Measurements from ENCODE around the gene COL5A1. TPM values are rescaled to one million over a fixed set of nuclear protein-coding genes. Genes with fewer than 3 reads are reported as not detected.

Gene COL5A1
- total RNA-seq, 1 experiment from 2014 or later = 10.6 TPM

GRCh38 chr9:134636149-134636507, 5.5 kb upstream of the COL5A1 start:
- Histone ChIP-seq H2AFZ (ENCODE audit: low read length) (no peak overlapping the region), H3K9ac (ENCODE audit: low read length) (no peak overlapping the region), H3K27me3 (ENCODE audit: low read length) (no peaks in the 10 kb centered on the region), H4K20me1 (ENCODE audit: low read length) (no peaks in the 10 kb centered on the region), H3F3A (ENCODE audit: low read length, unreplicated experiment) (no peaks in the 10 kb centered on the region), H3K9me3 (ENCODE audit: low read length) (no peaks in the 10 kb centered on the region), H3K36me3 (ENCODE audit: low read depth, low read length) (no peaks in the 10 kb centered on the region), H3K9me2 (replicated peaks; ENCODE audit: low read length) (no peaks in the 10 kb centered on the region), H3K4me1 (ENCODE audit: insufficient read depth, low read length) (0 out of 2 replicates have a peak, but pooled peaks cover 3% of the 10 kb centered on the region), H3K27ac (ENCODE audit: low read length) (no peak overlapping the region), H3K79me2 (ENCODE audit: low read length) (no peaks in the 10 kb centered on the region), H3K4me3 (ENCODE audit: low read length) (no peak overlapping the region), H3K4me2 (ENCODE audit: low read length) (no peak overlapping the region)
- ATAC-seq (no peak), DNase-seq (no peak)
- CTCF ChIA-PET = no interaction called here
- POLR2A ChIA-PET (ENCODE audit: unreplicated experiment) = no interaction called here
- TF ChIP-seq EZH2 (IDR thresholded peaks at IDR 0.05; ENCODE audit: low read length, unreplicated experiment) (no peak), EZH2phosphoT487 (IDR thresholded peaks at IDR 0.05; ENCODE audit: borderline replicate concordance, low read length) (no peak), CTCF (conservative IDR thresholded peaks at IDR 0.05; ENCODE audit: low read depth, low read length) (no peak)
- intact Hi-C loops (cut with micrococcal nuclease) = no loop called here
- no TSS peak for BruUV-seq (replicated peaks)

GRCh38 chr9:134637241-134637640, 4.4 kb upstream of the COL5A1 start:
- TF ChIP-seq CTCF (conservative IDR thresholded peaks at IDR 0.05; ENCODE audit: low read depth, low read length) (no peak), EZH2phosphoT487 (IDR thresholded peaks at IDR 0.05; ENCODE audit: borderline replicate concordance, low read length) (no peak), EZH2 (IDR thresholded peaks at IDR 0.05; ENCODE audit: low read length, unreplicated experiment) (no peak)
- DNase-seq (no peak), ATAC-seq (no peak)
- Histone ChIP-seq H3F3A (ENCODE audit: low read length, unreplicated experiment) (no peaks in the 10 kb centered on the region), H3K9me2 (replicated peaks; ENCODE audit: low read length) (no peaks in the 10 kb centered on the region), H3K4me3 (ENCODE audit: low read length) (no peak overlapping the region), H3K36me3 (ENCODE audit: low read depth, low read length) (no peaks in the 10 kb centered on the region), H3K79me2 (ENCODE audit: low read length) (no peaks in the 10 kb centered on the region), H3K4me2 (ENCODE audit: low read length) (no peak overlapping the region), H3K9ac (ENCODE audit: low read length) (no peak overlapping the region), H2AFZ (ENCODE audit: low read length) (no peak overlapping the region), H3K27me3 (ENCODE audit: low read length) (no peaks in the 10 kb centered on the region), H3K4me1 (ENCODE audit: insufficient read depth, low read length) (0 out of 2 replicates have a peak, but pooled peaks cover 3% of the 10 kb centered on the region), H4K20me1 (ENCODE audit: low read length) (no peaks in the 10 kb centered on the region), H3K27ac (ENCODE audit: low read length) (no peak overlapping the region), H3K9me3 (ENCODE audit: low read length) (no peaks in the 10 kb centered on the region)
- ChIA-PET POLR2A (ENCODE audit: unreplicated experiment) (no interaction called here), CTCF (no interaction called here)
- intact Hi-C loops (cut with micrococcal nuclease) = no loop called here
- no TSS peak for BruUV-seq (replicated peaks)

GRCh38 chr9:134637696-134638501, 3.7 kb upstream of the COL5A1 start:
- ATAC-seq = no peak
- H3K4me3 ChIP-seq (ENCODE audit: low read length) = no peak overlapping the region
- no peaks in the 10 kb centered on the region for H3K27me3 ChIP-seq (ENCODE audit: low read length)
- no TSS peak for BruUV-seq (replicated peaks)
- no peak overlapping the region for H3K9ac ChIP-seq (ENCODE audit: low read length)
- H3K36me3 ChIP-seq (ENCODE audit: low read depth, low read length) = no peaks in the 10 kb centered on the region
- DNase-seq = no peak
- no peaks in the 10 kb centered on the region for H3K9me3 ChIP-seq (ENCODE audit: low read length)
- H3F3A ChIP-seq (ENCODE audit: low read length, unreplicated experiment) = no peaks in the 10 kb centered on the region
- no peaks in the 10 kb centered on the region for H3K9me2 ChIP-seq (replicated peaks; ENCODE audit: low read length)
- ChIA-PET CTCF (no interaction called here), POLR2A (ENCODE audit: unreplicated experiment) (no interaction called here)
- intact Hi-C loops (cut with micrococcal nuclease) = no loop called here
- no peak overlapping the region for H2AFZ ChIP-seq (ENCODE audit: low read length)
- no peaks in the 10 kb centered on the region for H4K20me1 ChIP-seq (ENCODE audit: low read length)
- H3K79me2 ChIP-seq (ENCODE audit: low read length) = peaks cover 4% of the 10 kb centered on the region; the same call in 1 of the 2 replicates
- H3K27ac ChIP-seq (ENCODE audit: low read length) = no peak overlapping the region
- H3K4me1 ChIP-seq (ENCODE audit: insufficient read depth, low read length) = 0 out of 2 replicates have a peak, but pooled peaks cover 3% of the 10 kb centered on the region
- H3K4me2 ChIP-seq (ENCODE audit: low read length) = no peak overlapping the region
- no peak for TF ChIP-seq CTCF (conservative IDR thresholded peaks at IDR 0.05; ENCODE audit: low read depth, low read length)
- no peak for TF ChIP-seq EZH2phosphoT487 (IDR thresholded peaks at IDR 0.05; ENCODE audit: borderline replicate concordance, low read length)
- no peak for TF ChIP-seq EZH2 (IDR thresholded peaks at IDR 0.05; ENCODE audit: low read length, unreplicated experiment)
